PC-9 (cell line): ENCODE measurements around the gene CD36. TPM values are rescaled to one million over a fixed set of nuclear protein-coding genes. Genes with fewer than 3 reads are reported as not detected.

Experiments used
- BruUV-seq: library from RNA; stranded (reverse); fragments of 400-500 nt; replicated peaks from 2 replicates; lab custom pipeline; 2021; lab: Mats Ljungman, UMichigan
- CTCF ChIA-PET: fragments of 300-600 bp; sonication (Branson Sonifier 250); formaldehyde crosslinking; loops from one replicate; lab custom pipeline; 2022; ENCODE audit warnings: antibody characterized with exemption; lab: Charles Lee
- POLR2A ChIA-PET: fragments of 300-600 bp; sonication (Branson Sonifier 250); formaldehyde crosslinking; loops from one replicate; lab custom pipeline; 2022; ENCODE audit warnings: antibody characterized with exemption; ENCODE audit not compliant: unreplicated experiment; lab: Charles Lee
- DNase-seq, 2 experiments: peaks; one replicate each; pipeline versions ENCODE4 v3.0.0 to v3.0.0-alpha.2; 2015 to 2022; ENCODE audit warnings: mixed read lengths in 1 of 2
- H2AFZ ChIP-seq: fragments of 200-600 bp; sonication (generic); 2 replicates; pipeline ENCODE4 v1.8.1; 2017; ENCODE audit warnings: antibody characterized with exemption
- H3F3A ChIP-seq: fragments of 200-600 bp; sonication (generic); 2 replicates; pipeline ENCODE4 v1.8.1; 2017; ENCODE audit warnings: antibody characterized with exemption, mild to moderate bottlenecking, low read depth; ENCODE audit not compliant: insufficient read depth
- H3K27ac ChIP-seq: fragments of 200-600 bp; sonication (generic); 2 replicates; pipeline ENCODE4 v1.6.1; 2016; ENCODE audit warnings: mixed run types
- H3K27me3 ChIP-seq: fragments of 200-600 bp; sonication (generic); 2 replicates; pipeline ENCODE4 v1.6.1; 2016; ENCODE audit warnings: low read depth, mixed run types; ENCODE audit not compliant: insufficient read depth
- H3K36me3 ChIP-seq: fragments of 200-600 bp; sonication (generic); 2 replicates; pipeline ENCODE4 v1.6.1; 2016; ENCODE audit warnings: low read depth, mixed run types
- H3K4me1 ChIP-seq: fragments of 200-600 bp; sonication (generic); replicated peaks from 2 replicates; pipeline ENCODE4 v1.6.1; 2016; ENCODE audit warnings: mixed run types; ENCODE audit not compliant: insufficient read depth
- H3K4me2 ChIP-seq: fragments of 200-600 bp; sonication (generic); 2 replicates; pipeline ENCODE4 v1.6.1; 2017; ENCODE audit warnings: mixed run types
- H3K4me3 ChIP-seq: fragments of 200-600 bp; sonication (generic); 2 replicates; pipeline ENCODE4 v1.6.1; 2016; ENCODE audit warnings: mixed run types
- H3K79me2 ChIP-seq: fragments of 200-600 bp; sonication (generic); 2 replicates; pipeline ENCODE4 v1.6.1; 2017; ENCODE audit warnings: low read depth, mixed run types
- H3K9me2 ChIP-seq: fragments of 200-600 bp; sonication (generic); 2 replicates; pipeline ENCODE4 v1.8.1; 2017; ENCODE audit warnings: mild to moderate bottlenecking; ENCODE audit not compliant: insufficient read depth
- H3K9me3 ChIP-seq: fragments of 200-600 bp; sonication (generic); 2 replicates; pipeline ENCODE4 v1.8.1; 2016; ENCODE audit warnings: low read depth; ENCODE audit not compliant: insufficient read depth
- H4K20me1 ChIP-seq: fragments of 200-600 bp; sonication (generic); 2 replicates; pipeline ENCODE4 v1.8.1; 2017; ENCODE audit not compliant: insufficient read depth
- EZH2 ChIP-seq: fragments of 200-600 bp; sonication (generic); IDR thresholded peaks from 2 replicates; pipeline ENCODE4 v1.8.0; 2017; ENCODE audit warnings: antibody characterized with exemption, low read depth
- intact Hi-C: fragments of 100-400 bp; cut with micrococcal nuclease; formaldehyde crosslinking; loops from one replicate; pipeline ENCODE4 v1.10.0; 2022; ENCODE audit not compliant: unreplicated experiment
- total RNA-seq: library from RNA; stranded (reverse); gene quantifications from 2 replicates; pipeline ENCODE4 v1.2.3, GENCODE V29; 2021
- TF ChIP-seq, protein P1 (sequence below): fragments of 200-600 bp; sonication (generic); conservative IDR thresholded peaks from 2 replicates; pipeline ENCODE4 v1.6.1; 2017; ENCODE audit warnings: mixed run types, antibody characterized with exemption, mild to moderate bottlenecking, moderate library complexity

Gene CD36
- total RNA-seq, 1 experiment from 2014 or later: 0.28 TPM

- ChIA-PET POLR2A (no interaction called here), CTCF (no interaction called here)
- Histone ChIP-seq H4K20me1 (no peaks in the 10 kb centered on the region), H3K27me3 (no peaks in the 10 kb centered on the region), H2AFZ (no peak overlapping the region), H3K4me3 (no peak overlapping the region), H3K4me1 (peaks cover 10% of the 10 kb centered on the region; the same call in 1 of the 2 replicates), H3K4me2 (no peak overlapping the region), H3K9me2 (no peaks in the 10 kb centered on the region), H3K79me2 (no peaks in the 10 kb centered on the region), H3F3A (no peaks in the 10 kb centered on the region), H3K9me3 (no peaks in the 10 kb centered on the region), H3K27ac (no peak overlapping the region), H3K36me3 (no peaks in the 10 kb centered on the region)
- TF ChIP-seq EZH2: no peak
- TF ChIP-seq, protein P1, sequence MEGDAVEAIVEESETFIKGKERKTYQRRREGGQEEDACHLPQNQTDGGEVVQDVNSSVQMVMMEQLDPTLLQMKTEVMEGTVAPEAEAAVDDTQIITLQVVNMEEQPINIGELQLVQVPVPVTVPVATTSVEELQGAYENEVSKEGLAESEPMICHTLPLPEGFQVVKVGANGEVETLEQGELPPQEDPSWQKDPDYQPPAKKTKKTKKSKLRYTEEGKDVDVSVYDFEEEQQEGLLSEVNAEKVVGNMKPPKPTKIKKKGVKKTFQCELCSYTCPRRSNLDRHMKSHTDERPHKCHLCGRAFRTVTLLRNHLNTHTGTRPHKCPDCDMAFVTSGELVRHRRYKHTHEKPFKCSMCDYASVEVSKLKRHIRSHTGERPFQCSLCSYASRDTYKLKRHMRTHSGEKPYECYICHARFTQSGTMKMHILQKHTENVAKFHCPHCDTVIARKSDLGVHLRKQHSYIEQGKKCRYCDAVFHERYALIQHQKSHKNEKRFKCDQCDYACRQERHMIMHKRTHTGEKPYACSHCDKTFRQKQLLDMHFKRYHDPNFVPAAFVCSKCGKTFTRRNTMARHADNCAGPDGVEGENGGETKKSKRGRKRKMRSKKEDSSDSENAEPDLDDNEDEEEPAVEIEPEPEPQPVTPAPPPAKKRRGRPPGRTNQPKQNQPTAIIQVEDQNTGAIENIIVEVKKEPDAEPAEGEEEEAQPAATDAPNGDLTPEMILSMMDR: no peak
- BruUV-seq: no TSS peak
- no peak for DNase-seq
- intact Hi-C loops: no loop called here
These were observed 1.7 kb upstream of the CD36 start for GRCh38 chr7:80636709-80637108.

- ChIA-PET POLR2A (no interaction called here), CTCF (interaction anchor here (0.7 kb wide), 1 partner anchor 698 kb away, joined by 6 read pairs; no protein-coding TSS in a partner anchor)
- Histone ChIP-seq H3K9me3 (peaks cover 4% of the 10 kb centered on the region; the same call in 1 of the 2 replicates), H3K4me2 (no peak overlapping the region), H3K4me1 (peaks cover 10% of the 10 kb centered on the region; the same call in 1 of the 2 replicates), H3K27ac (no peak overlapping the region), H3F3A (no peaks in the 10 kb centered on the region), H3K4me3 (no peak overlapping the region), H4K20me1 (no peaks in the 10 kb centered on the region), H3K36me3 (no peaks in the 10 kb centered on the region), H3K79me2 (no peaks in the 10 kb centered on the region), H3K27me3 (no peaks in the 10 kb centered on the region), H3K9me2 (no peaks in the 10 kb centered on the region), H2AFZ (no peak overlapping the region)
- intact Hi-C loops: no loop called here
- BruUV-seq: no TSS peak
- no peak for DNase-seq
- no peak for TF ChIP-seq EZH2
- TF ChIP-seq, protein P1: no peak
These were observed 988 bp upstream of the CD36 start for GRCh38 chr7:80637454-80637853.

DNA sequence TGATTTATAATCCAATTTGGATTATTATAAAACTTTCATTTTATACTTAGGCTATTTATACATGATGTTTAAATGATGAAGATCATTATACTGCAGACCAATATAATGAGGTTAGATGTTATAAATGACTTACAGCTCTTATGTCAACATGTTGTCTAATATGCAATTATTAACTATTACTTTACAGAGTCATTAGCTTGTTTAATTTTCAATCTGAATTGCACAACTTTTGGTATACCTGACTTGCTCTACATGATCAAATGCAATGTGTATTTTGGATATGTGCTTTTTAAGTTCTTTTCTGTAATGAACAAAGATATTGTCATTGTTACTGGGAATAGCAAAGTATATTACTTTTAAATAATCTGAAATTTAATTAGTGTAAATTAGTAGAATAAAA lies 569 bp downstream of the CD36 start:
- H3K36me3 ChIP-seq: no peaks in the 10 kb centered on the region
- no peak overlapping the region for H3K4me2 ChIP-seq

More for the DNA sequence above, 569 bp downstream of the CD36 start:
- Histone ChIP-seq H3F3A (peaks cover 7% of the 10 kb centered on the region; the same call in 1 of the 2 replicates), H3K9me2 (no peaks in the 10 kb centered on the region), H3K4me3 (no peak overlapping the region), H2AFZ (no peak overlapping the region), H3K79me2 (no peaks in the 10 kb centered on the region), H3K4me1 (peaks cover 23% of the 10 kb centered on the region), H4K20me1 (no peaks in the 10 kb centered on the region), H3K9me3 (peaks cover 13% of the 10 kb centered on the region; the same call in 1 of the 2 replicates), H3K27ac (no peak overlapping the region), H3K27me3 (no peaks in the 10 kb centered on the region)
- BruUV-seq: no TSS peak
- POLR2A ChIA-PET: no interaction called here
- TF ChIP-seq, protein P1: no peak
- no peak for TF ChIP-seq EZH2
- no peak for DNase-seq
- CTCF ChIA-PET: no interaction called here
- intact Hi-C loops: no loop called here
